BJ (cell line): ENCODE measurements around the gene ALG14. TPM values are rescaled to one million over a fixed set of nuclear protein-coding genes. Genes with fewer than 3 reads are reported as not detected.
"Not testable (repeated sequence)": the region's sequence is repeated elsewhere in the genome, so short reads cannot be mapped to it uniquely, and the experiment has no call there.

Source experiments
- CTCF ChIA-PET: fragments of 350-600 bp; formaldehyde crosslinking; extraction: SDS; loops from one replicate; lab custom pipeline; 2021; ENCODE audit warnings: antibody characterized with exemption, inconsistent platforms; lab: Yijun Ruan, JAX
- POLR2A ChIA-PET: fragments of 300-600 bp; sonication (Branson Sonifier 250); formaldehyde crosslinking; extraction: SDS; loops from one replicate; lab custom pipeline; 2021; ENCODE audit warnings: antibody characterized with exemption; lab: Charles Lee
- DNase-seq: peaks from one replicate; pipeline ENCODE4 v3.0.0-alpha.2; 2011; ENCODE audit warnings: low read depth
- H3K27me3 ChIP-seq: 2 replicates; pipeline ENCODE4 v1.6.0; 2011; ENCODE audit warnings: low read length; ENCODE audit not compliant: control insufficient read depth, insufficient read depth
- H3K36me3 ChIP-seq: 2 replicates; pipeline ENCODE4 v1.5.1; 2011; ENCODE audit warnings: low read length; ENCODE audit not compliant: control insufficient read depth, insufficient read depth
- H3K4me3 ChIP-seq: 2 replicates; pipeline ENCODE4 v1.5.1; 2011; ENCODE audit warnings: low read depth, mild to moderate bottlenecking, control low read depth, low read length
- polyA plus RNA-seq: library from polyadenylated mRNA; depleted of rRNA; stranded (reverse); fragments of >200 nt; gene quantifications from 2 replicates; pipeline ENCODE4 v1.2.3, GENCODE V29; 2011
- TF ChIP-seq, protein P1 (sequence below): IDR thresholded peaks from 2 replicates; pipeline ENCODE4 v1.5.1; 2011; ENCODE audit warnings: low read depth, mild to moderate bottlenecking, control low read depth, inconsistent platforms, low read length, moderate library complexity; ENCODE audit not compliant: insufficient read depth

The ALG14 gene
- polyA plus RNA-seq, 1 experiment, result 2.3 TPM

DNA sequence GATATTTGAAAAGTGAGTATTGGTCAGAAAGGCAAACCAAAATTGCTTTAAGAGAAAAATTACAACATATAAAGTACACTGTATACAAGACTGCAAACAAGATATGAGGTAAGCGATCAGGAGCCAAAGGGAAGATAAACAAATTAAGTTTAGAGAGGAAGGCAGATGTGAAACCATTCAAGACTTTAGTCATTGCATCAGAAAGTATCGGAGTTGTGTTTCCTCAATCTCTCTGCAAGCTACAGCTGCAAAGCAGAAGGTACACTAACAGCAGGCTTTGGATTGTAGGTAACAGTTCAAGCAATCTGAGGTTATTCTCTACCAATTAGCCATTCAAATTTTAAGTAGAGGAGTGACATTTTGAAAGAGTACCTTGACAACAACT, 23.1 kb upstream of the ALG14 start:
- Histone ChIP-seq H3K27me3 (no peaks in the 10 kb centered on the region; the same call in none of the 2 replicates), H3K36me3 (no peaks in the 10 kb centered on the region), H3K4me3 (no peak overlapping the region)
- ChIA-PET POLR2A (no interaction called here), CTCF (no interaction called here)
- no peak for DNase-seq
- TF ChIP-seq, protein P1, sequence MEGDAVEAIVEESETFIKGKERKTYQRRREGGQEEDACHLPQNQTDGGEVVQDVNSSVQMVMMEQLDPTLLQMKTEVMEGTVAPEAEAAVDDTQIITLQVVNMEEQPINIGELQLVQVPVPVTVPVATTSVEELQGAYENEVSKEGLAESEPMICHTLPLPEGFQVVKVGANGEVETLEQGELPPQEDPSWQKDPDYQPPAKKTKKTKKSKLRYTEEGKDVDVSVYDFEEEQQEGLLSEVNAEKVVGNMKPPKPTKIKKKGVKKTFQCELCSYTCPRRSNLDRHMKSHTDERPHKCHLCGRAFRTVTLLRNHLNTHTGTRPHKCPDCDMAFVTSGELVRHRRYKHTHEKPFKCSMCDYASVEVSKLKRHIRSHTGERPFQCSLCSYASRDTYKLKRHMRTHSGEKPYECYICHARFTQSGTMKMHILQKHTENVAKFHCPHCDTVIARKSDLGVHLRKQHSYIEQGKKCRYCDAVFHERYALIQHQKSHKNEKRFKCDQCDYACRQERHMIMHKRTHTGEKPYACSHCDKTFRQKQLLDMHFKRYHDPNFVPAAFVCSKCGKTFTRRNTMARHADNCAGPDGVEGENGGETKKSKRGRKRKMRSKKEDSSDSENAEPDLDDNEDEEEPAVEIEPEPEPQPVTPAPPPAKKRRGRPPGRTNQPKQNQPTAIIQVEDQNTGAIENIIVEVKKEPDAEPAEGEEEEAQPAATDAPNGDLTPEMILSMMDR, result no peak

DNA sequence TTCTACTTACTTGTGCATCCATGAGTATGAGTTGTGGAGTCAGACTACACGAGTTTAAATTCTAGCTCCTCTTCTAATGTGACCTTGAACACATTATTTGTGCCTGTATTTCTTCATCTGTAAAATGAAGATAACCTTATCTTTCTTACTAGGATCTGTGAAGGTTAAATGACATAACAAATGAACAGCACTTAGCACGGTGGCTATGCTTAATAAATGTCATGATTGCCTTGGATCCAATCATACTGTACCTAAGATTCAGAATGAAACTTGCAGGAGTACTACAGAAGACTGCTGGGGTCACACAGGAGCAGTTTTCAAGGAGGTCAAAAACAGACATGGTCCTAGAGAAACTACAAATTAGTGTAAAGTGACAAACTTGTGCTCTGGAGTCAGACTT, 22.2 kb upstream of the ALG14 start:
- H3K27me3 ChIP-seq, result no peaks in the 10 kb centered on the region; the same call in none of the 2 replicates
- no peaks in the 10 kb centered on the region for H3K36me3 ChIP-seq
- CTCF ChIA-PET, result interaction anchor here (1.5 kb wide), 1 partner anchor 10 kb away, joined by 7 read pairs; no protein-coding TSS in a partner anchor
- no peak for DNase-seq
- POLR2A ChIA-PET, result no interaction called here
- TF ChIP-seq, protein P1, result no peak
- no peak overlapping the region for H3K4me3 ChIP-seq

DNA sequence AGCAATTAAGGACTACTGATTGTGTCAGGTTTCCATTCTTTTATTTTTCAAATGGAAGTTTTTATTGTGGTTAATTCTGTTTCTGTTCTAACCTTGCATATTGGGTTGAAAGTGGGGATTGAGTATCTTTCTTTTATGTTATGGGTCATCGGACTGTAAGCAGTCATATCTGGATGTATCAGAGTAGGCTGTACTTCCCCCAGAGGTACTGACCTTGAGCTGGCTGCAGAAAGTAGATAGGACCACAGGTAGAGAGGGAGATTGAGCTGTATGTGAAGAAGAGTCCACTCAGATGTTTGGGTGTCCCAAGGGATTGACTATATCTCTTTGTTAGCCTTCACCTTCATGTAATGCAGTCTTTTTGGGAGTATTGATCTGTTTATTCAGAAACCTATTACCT, 20.5 kb upstream of the ALG14 start:
- DNase-seq, result no peak
- no peaks in the 10 kb centered on the region; the same call in none of the 2 replicates for H3K27me3 ChIP-seq
- TF ChIP-seq, protein P1, result no peak
- no peaks in the 10 kb centered on the region for H3K36me3 ChIP-seq
- H3K4me3 ChIP-seq, result no peak overlapping the region
- POLR2A ChIA-PET, result no interaction called here
- CTCF ChIA-PET, result interaction anchor here (2.0 kb wide), 1 partner anchor 9 kb away, joined by 5 read pairs; no protein-coding TSS in a partner anchor

DNA sequence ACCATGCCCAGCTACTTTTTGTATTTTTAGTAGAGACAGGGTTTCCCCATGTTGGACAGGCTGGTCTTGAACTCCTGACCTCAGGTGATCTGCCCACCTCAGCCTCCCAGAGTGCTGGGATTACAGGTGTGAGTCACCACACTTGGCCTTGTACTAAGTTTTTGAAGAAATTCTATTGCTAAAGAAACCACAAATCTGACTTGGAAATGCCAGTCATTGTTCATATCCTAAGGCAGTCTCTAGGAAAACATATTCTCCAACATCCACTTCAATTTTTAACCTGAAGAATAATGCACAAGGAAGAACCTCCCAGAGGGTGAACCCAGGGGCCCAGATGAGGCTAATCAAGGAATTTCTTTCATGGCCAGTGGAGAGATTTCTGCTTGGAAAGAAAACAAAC, 20.1 kb upstream of the ALG14 start:
- H3K36me3 ChIP-seq, H3K4me3 ChIP-seq, H3K27me3 ChIP-seq, POLR2A ChIA-PET, DNase-seq: not testable (repeated sequence)
- CTCF ChIA-PET, result interaction anchor here (2.0 kb wide), 1 partner anchor 9 kb away, joined by 5 read pairs; no protein-coding TSS in a partner anchor

DNA sequence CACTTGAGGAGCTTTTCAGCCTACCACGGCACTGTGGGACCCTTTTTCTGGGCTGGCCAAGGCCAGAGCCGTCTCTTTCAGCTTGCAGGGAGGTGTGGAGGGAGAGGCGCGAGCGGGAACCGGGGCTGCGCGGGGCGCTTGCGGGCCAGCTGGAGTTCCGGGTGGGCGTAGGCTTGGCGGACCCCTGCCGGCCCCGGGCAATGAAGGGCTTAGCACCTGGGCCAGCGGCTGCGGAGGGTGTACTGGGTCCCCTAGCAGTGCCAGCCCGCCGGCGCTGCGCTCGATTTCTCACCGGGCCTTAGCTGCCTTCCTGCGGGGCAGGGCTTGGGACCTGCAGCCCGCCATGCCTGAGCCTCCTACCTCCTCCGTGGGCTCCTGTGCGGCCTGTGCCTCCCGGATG, 18.5 kb upstream of the ALG14 start:
- CTCF ChIA-PET, POLR2A ChIA-PET, H3K27me3 ChIP-seq, H3K4me3 ChIP-seq, H3K36me3 ChIP-seq, DNase-seq: not testable (repeated sequence)

DNA sequence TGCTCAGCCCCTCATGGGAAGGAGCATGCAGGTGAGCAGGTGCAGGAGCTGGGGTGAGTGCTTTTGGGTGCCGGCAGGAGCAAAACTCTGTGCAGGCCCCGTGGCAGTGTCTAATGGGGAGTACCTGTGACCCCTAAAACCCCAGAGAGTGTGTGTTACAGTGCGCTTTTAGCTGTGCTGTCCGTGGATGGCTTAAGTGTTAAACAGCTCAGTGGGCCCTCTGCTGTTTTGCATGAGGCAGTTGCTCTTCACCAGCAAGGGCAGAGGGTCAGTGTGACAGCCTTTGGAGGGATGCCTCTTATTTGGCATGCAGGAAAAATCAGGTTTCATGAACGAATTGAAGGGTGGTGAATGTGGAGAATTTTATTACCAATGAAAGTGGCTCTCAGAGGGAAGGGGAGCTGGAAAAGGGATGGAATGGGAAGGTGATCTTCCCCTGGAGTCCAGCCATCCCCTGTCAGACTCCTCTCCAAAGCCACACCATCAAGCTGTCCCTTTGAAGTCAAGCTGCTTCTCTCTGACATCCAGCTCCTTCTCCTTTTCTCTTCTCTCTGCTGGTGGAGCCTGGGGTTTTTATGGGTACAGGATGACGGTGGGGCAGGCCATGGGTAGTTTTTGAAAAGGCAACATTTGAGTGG, 17.0 kb upstream of the ALG14 start:
- DNase-seq, result no peak
- ChIA-PET POLR2A (no interaction called here), CTCF (no interaction called here)
- TF ChIP-seq, protein P1, result no peak
- Histone ChIP-seq H3K4me3 (no peak overlapping the region), H3K36me3 (no peaks in the 10 kb centered on the region), H3K27me3 (no peaks in the 10 kb centered on the region)
